Fibroblast of lung (primary cell): ENCODE measurements around the gene CCND3. TPM values are rescaled to one million over a fixed set of nuclear protein-coding genes. Genes with fewer than 3 reads are reported as not detected.

Experiments
- DNase-seq, 2 donors: peaks; one replicate each; pipeline versions ENCODE4 v3.0.0 to v3.0.0-alpha.2; 2010; ENCODE audit warnings: low read depth in 2 of 2
- H2AFZ ChIP-seq: 2 replicates; pipeline ENCODE4 v1.5.1; 2012; ENCODE audit warnings: low read length, control low read depth, inconsistent platforms
- H3K27ac ChIP-seq: 2 replicates; pipeline ENCODE4 v1.5.1; 2011; ENCODE audit warnings: low read length, control low read depth; ENCODE audit not compliant: insufficient read depth
- H3K27me3 ChIP-seq: 2 replicates; pipeline ENCODE4 v1.5.1; 2011; ENCODE audit warnings: mild to moderate bottlenecking, low read length; ENCODE audit not compliant: control insufficient read depth, insufficient read depth
- H3K36me3 ChIP-seq: 2 replicates; pipeline ENCODE4 v1.5.1; 2011; ENCODE audit warnings: low read length; ENCODE audit not compliant: control insufficient read depth, insufficient read depth
- H3K4me1 ChIP-seq: 2 replicates; pipeline ENCODE4 v1.5.1; 2011; ENCODE audit warnings: low read length; ENCODE audit not compliant: control insufficient read depth, insufficient read depth; ENCODE audit errors: extremely low read depth
- H3K4me2 ChIP-seq: 2 replicates; pipeline ENCODE4 v1.5.1; 2011; ENCODE audit warnings: low read length, control low read depth; ENCODE audit not compliant: insufficient read depth; ENCODE audit errors: extremely low read depth
- H3K4me3 ChIP-seq, 4 experiments: fragments of 200-600 bp in 1 of 4; sonication (generic) in 1 of 4; replicated peaks in 1 of 4; 2 replicates each; pipeline ENCODE4 v1.5.1; 2011 to 2016; ENCODE audit warnings: low read length in 4 of 4, low read depth in 3 of 4, mild to moderate bottlenecking in 3 of 4, control low read depth in 2 of 4, inconsistent platforms in 1 of 4, mixed read lengths in 1 of 4; ENCODE audit not compliant: insufficient read depth in 1 of 4; ENCODE audit errors: control extremely low read depth in 1 of 4
- H3K79me2 ChIP-seq: 2 replicates; pipeline ENCODE4 v1.5.1; 2012; ENCODE audit warnings: mild to moderate bottlenecking, low read length, inconsistent platforms; ENCODE audit not compliant: control insufficient read depth, insufficient read depth
- H3K9ac ChIP-seq: 2 replicates; pipeline ENCODE4 v1.5.1; 2011; ENCODE audit warnings: mild to moderate bottlenecking, low read length, control low read depth; ENCODE audit not compliant: insufficient read depth
- H3K9me3 ChIP-seq: 2 replicates; pipeline ENCODE4 v1.5.1; 2012; ENCODE audit warnings: low read depth, low read length; ENCODE audit not compliant: control insufficient read depth, insufficient read depth
- H4K20me1 ChIP-seq: 2 replicates; pipeline ENCODE4 v1.5.1; 2011; ENCODE audit warnings: low read length; ENCODE audit not compliant: control insufficient read depth, insufficient read depth; ENCODE audit errors: extremely low read depth
- EZH2 ChIP-seq: IDR thresholded peaks from 2 replicates; pipeline ENCODE4 v1.5.1; 2012; ENCODE audit warnings: low read length, control low read depth, mild to moderate bottlenecking; ENCODE audit errors: missing control alignments
- polyA plus RNA-seq, 2 donors: library from polyadenylated mRNA; depleted of rRNA in 1 of 2; stranded (reverse) in 1 of 2; unstranded in 1 of 2; fragments of >200 nt; gene quantifications; 2 replicates each; pipeline ENCODE4 v1.2.1, GENCODE V29; 2011 to 2012; ENCODE audit warnings: missing spikeins in 1 of 2
- total RNA-seq: library from RNA; depleted of rRNA; stranded (reverse); fragments of >200 nt; gene quantifications from 2 replicates; pipeline ENCODE4 v1.2.1, GENCODE V29; 2014
- TF ChIP-seq, protein P1 (sequence below), 2 donors: IDR thresholded peaks in 1 of 2; conservative IDR thresholded peaks in 1 of 2; 1 replicate in 1 of 2; 2 replicates in 1 of 2; pipeline ENCODE4 v1.5.1; 2011 to 2012; ENCODE audit warnings: low read length in 2 of 2, control low read depth in 1 of 2, inconsistent platforms in 1 of 2, low read depth in 1 of 2, mild to moderate bottlenecking in 1 of 2

CCND3 gene
- total and polyA plus RNA-seq, 2 donors (not counting 1 experiment from before 2014, with no cell fraction given): 15.0 to 29.6 TPM

DNA sequence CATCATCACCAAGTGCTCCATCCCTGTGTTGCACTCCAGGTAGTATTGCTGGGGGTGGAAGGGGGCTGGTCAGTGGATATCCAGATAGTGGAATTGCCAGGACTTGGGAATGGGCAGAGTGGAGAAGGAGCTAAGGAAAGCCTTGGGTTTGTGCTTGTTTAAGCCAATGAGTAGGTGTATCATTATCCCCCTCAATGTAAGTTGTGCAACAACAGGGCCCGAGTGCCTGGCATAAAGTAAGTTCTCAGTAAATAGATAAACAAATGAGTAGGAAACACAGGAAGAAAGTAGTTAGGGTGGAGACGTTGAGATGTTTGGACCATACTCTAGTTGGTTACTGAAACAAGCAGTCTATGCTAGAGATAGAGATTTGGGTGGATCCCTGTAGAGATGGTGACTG is 9.8 kb downstream of the CCND3 start:
- peaks cover 3% of the 10 kb centered on the region for H3K79me2 ChIP-seq
- no peaks in the 10 kb centered on the region for H3K4me1 ChIP-seq
- H3K4me3 ChIP-seq: no peak overlapping the region
- H3K9me3 ChIP-seq: no peaks in the 10 kb centered on the region
- peaks cover 33% of the 10 kb centered on the region for H3K36me3 ChIP-seq
- no peak for TF ChIP-seq EZH2
- TF ChIP-seq, protein P1, sequence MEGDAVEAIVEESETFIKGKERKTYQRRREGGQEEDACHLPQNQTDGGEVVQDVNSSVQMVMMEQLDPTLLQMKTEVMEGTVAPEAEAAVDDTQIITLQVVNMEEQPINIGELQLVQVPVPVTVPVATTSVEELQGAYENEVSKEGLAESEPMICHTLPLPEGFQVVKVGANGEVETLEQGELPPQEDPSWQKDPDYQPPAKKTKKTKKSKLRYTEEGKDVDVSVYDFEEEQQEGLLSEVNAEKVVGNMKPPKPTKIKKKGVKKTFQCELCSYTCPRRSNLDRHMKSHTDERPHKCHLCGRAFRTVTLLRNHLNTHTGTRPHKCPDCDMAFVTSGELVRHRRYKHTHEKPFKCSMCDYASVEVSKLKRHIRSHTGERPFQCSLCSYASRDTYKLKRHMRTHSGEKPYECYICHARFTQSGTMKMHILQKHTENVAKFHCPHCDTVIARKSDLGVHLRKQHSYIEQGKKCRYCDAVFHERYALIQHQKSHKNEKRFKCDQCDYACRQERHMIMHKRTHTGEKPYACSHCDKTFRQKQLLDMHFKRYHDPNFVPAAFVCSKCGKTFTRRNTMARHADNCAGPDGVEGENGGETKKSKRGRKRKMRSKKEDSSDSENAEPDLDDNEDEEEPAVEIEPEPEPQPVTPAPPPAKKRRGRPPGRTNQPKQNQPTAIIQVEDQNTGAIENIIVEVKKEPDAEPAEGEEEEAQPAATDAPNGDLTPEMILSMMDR (conservative IDR thresholded peaks at IDR 0.05 in 1 of 2, IDR thresholded peaks at IDR 0.05 in 1 of 2; ENCODE audit: low read depth in 1 of 2, low read length in 2 of 2): no peak
- H3K9ac ChIP-seq: no peak overlapping the region
- H3K27me3 ChIP-seq: no peaks in the 10 kb centered on the region
- H4K20me1 ChIP-seq: no peaks in the 10 kb centered on the region
- no peak overlapping the region for H2AFZ ChIP-seq
- H3K27ac ChIP-seq: no peak overlapping the region
- no peak for DNase-seq
- no peak overlapping the region for H3K4me2 ChIP-seq

DNA sequence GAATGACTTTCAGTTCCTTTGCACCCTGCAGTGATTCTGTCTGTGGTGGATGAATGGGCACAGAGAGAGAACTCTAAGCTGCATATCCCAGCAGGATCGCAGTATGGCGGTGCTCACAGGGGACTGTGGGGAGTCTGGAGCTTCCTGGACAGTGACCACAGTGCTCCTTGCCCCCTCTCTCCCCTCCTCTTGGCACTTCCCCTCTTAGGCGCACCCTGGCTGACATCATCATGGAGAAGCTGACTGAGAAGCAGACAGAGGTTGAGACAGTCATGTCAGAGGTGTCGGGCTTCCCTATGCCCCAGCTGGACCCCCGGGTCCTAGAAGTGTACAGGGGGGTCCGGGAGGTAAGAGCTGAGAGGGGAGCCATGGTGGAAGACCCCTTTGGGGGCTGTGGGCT is 11.7 kb downstream of the CCND3 start:
- no peak overlapping the region for H2AFZ ChIP-seq
- no peak overlapping the region for H3K9ac ChIP-seq
- H3K4me2 ChIP-seq: no peak overlapping the region
- H4K20me1 ChIP-seq: no peaks in the 10 kb centered on the region
- H3K36me3 ChIP-seq: peaks cover 25% of the 10 kb centered on the region
- TF ChIP-seq, protein P1 (conservative IDR thresholded peaks at IDR 0.05 in 1 of 2, IDR thresholded peaks at IDR 0.05 in 1 of 2; ENCODE audit: low read depth in 1 of 2, low read length in 2 of 2): no peak
- no peak for TF ChIP-seq EZH2
- H3K4me3 ChIP-seq: no peak overlapping the region
- no peak overlapping the region for H3K27ac ChIP-seq
- H3K9me3 ChIP-seq: no peaks in the 10 kb centered on the region
- DNase-seq: no peak
- no peaks in the 10 kb centered on the region for H3K27me3 ChIP-seq
- no peaks in the 10 kb centered on the region for H3K4me1 ChIP-seq
- peaks cover 12% of the 10 kb centered on the region for H3K79me2 ChIP-seq

DNA sequence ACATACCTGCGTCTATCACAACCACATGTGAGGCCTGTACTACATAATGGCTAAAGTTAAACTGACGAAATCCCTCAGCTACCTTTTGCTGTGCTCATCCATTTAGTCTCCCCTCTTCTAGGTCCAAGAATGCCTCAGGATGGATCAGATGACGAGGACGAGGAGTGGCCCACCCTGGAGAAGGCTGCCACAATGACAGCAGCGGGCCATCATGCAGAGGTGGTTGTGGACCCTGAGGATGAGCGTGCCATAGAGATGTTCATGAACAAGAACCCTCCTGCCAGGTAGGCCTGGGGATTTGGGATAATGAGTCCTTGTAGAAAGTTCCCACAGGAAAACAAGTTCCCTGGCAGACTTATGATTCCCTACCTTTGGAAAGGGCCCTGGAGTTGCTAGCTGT is 14.4 kb downstream of the CCND3 start:
- peaks cover 37% of the 10 kb centered on the region for H3K79me2 ChIP-seq

More for the DNA sequence above, 14.4 kb downstream of the CCND3 start:
- H3K9ac ChIP-seq: no peak overlapping the region
- H4K20me1 ChIP-seq: no peaks in the 10 kb centered on the region
- TF ChIP-seq, protein P1 (conservative IDR thresholded peaks at IDR 0.05 in 1 of 2, IDR thresholded peaks at IDR 0.05 in 1 of 2; ENCODE audit: low read depth in 1 of 2, low read length in 2 of 2): no peak
- TF ChIP-seq EZH2: no peak
- peaks cover 9% of the 10 kb centered on the region for H3K4me1 ChIP-seq
- no peaks in the 10 kb centered on the region for H3K27me3 ChIP-seq
- H3K4me2 ChIP-seq: no peak overlapping the region
- H2AFZ ChIP-seq: no peak overlapping the region
- peaks cover 21% of the 10 kb centered on the region for H3K36me3 ChIP-seq
- H3K9me3 ChIP-seq: no peaks in the 10 kb centered on the region
- H3K4me3 ChIP-seq: no peak overlapping the region
- no peak for DNase-seq
- H3K27ac ChIP-seq: no peak overlapping the region
